GM18502 (cell line): ENCODE data around the gene AQP12B.

Experiments used
- ATAC-seq: cut with Tn5 transposase; IDR thresholded peaks from one replicate; pipeline ENCODE4 v1.9.1; 2021; ENCODE audit warnings: mild to moderate bottlenecking; ENCODE audit not compliant: unreplicated experiment, poor library complexity

The AQP12B gene

DNA sequence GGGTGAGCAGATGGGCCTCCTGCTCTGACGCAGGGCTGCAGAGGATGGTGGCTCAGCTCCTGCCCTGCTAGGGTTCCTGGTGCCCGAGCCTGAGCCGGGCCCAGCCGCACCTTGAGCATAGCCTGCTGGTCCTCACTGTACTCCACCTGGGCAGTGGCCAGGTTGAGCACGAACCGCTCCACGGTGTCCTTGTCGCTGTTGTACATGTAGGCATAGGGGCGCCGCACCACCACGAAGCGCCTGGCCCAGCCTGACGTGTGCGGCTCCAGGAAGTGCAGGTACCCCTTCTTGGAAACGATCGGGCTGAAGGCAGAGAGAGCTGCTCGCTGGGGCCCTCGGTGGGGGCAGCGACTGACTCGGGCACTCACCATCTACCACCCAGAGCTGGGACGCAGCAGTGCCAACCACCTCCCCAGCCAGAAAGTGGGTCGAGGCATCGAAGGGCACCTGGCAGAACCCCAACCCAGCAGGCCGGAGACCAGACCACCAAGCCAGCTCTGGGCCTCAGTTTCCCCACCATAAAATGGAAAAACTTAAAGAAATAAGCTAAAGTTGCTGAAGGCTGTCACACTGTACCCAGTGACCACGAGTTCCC is 36.3 kb upstream of the AQP12B start:
- no peak for ATAC-seq

DNA sequence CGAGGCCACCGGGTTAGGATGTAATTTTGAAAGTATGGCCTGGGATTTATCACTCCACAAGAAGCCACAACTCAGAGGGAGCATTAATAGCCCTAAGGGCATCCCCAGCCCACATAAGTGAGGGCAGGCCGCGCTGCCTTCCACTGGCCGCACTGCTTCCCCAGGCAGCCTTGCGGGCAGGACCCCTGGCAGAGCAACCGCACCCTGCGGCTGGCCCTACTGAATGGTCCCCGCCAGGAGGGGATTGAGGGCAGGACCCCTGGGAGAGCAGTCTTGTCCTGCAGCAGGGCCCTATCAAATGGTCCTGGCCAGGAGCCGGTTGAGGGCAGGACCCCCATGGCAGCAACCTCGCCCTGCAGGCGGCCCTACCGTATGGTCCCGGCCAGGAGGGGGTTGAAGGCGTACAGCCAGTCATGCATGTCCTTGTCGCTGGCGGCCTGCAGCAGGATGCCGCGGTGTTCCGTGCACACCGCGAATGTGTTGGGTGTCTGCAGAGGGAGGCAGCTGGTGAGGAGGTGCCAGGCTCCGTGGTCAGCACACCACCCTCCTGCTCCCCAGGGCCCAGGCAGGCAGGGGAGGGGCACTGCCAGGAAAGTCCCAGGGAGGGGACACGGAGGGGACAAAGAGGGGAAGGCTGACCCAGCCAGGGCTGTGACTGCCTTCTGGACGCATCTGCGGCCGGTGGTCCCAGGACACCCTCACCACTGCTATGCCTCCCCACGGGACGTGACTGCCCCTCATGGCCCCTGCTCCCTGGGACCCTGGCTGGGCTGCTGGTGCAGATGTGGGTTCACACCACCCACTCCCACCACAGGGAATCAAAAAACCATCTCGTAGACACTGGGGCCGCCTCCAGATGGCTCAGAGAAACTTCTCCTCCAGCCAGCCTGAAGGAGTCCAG is 35.2 kb upstream of the AQP12B start:
- no peak for ATAC-seq

DNA sequence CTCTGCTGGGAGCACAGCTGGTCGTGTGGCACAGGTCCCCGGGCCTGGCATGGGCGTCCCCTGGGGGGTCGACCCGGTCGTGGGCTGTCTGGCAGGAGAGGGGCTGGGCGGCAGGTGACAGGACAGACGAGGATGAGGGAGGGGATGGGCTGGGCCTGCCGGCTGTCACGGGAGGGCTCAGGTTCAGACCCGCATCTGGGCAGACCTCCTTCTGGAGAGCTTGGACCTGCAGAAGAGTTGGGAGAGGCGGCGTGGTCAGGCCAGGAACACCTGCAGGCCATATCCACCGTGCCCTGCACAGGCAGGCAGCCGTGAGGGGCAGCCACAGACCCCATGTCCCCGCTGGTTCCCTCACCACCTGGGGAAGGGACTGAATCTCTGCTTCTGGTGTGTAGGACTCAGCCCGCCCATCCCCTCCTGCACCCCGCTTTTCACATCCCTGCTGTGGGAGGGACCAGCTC is 34.5 kb upstream of the AQP12B start:
- ATAC-seq: no peak

DNA sequence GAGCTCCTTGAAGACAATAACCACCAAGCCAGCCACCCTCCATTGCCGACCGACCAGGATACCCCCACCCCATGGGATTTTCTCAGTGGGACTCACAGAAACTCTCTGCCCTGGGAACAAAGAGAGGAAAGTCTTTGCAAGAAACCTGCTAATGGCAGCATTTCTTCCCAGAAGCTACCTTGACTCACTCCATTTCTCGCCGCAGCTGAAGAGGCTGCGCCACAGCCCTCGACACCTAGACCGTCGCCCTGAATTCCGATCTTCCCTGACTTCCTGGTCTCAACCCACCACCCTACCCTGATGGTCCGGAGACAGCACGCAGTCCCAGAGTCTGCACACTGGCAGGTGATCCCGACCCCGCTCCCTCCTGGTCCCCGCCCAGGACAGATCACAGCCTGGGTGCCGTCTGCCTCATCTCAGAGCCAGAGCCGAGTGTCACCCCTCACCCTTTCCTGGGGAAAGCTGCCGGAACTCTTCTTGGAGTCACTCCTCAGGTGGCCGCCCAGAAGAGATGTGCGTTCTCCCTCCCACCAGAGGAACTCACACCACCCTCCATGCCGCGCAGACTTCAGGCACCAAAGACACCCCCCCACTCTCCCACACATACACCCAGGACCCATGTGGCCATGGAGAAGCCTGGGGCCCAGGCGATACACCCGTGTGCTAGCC is 33.6 kb upstream of the AQP12B start:
- ATAC-seq: no peak

DNA sequence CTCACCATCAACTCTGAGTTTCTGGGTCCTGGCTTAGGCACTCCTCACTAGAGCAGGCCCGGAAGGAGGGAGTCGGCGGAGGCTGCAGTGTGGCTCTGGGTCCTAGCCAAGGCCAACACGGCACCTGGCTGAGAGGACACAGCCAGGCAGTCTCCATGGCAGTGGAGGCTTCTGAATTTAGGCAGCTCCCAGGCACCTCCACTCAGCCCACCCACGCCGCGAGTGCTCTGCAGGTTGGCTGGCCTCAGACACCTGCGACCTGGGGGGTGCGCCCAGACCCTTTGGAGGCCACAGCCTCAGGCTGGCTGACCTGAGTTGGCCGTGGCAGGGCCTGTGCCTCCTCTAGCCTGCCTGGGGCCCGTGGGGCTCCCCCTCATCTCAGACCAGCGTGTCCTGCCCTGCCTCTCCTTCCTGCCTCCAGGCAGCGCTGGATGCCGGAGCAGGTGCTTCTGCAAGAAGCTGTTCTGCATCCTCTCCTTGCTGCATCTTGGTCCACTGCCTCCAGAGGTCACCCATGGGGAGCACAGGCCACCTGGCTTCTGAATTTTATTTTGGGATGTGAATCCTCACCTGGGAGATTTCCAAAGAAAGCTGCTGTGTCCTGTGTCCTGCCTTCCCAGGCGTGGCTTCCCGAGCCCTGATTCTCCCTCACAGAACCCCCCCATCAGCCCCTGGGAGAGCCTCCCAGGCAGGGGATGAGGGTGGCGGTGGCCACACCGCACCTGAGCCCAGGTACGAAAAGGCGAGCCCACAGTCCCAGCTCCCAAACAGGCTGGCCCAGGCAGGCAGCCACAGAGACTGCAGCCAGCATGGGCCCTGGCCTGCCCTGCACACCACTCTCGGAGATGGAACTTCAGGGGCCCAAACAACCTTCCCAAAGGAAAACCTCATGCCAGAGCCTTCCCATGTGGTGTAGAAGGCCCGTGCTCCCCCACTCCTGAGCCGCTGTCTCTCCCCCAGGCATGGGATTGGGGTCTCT is 32.4 kb upstream of the AQP12B start:
- no peak for ATAC-seq

DNA sequence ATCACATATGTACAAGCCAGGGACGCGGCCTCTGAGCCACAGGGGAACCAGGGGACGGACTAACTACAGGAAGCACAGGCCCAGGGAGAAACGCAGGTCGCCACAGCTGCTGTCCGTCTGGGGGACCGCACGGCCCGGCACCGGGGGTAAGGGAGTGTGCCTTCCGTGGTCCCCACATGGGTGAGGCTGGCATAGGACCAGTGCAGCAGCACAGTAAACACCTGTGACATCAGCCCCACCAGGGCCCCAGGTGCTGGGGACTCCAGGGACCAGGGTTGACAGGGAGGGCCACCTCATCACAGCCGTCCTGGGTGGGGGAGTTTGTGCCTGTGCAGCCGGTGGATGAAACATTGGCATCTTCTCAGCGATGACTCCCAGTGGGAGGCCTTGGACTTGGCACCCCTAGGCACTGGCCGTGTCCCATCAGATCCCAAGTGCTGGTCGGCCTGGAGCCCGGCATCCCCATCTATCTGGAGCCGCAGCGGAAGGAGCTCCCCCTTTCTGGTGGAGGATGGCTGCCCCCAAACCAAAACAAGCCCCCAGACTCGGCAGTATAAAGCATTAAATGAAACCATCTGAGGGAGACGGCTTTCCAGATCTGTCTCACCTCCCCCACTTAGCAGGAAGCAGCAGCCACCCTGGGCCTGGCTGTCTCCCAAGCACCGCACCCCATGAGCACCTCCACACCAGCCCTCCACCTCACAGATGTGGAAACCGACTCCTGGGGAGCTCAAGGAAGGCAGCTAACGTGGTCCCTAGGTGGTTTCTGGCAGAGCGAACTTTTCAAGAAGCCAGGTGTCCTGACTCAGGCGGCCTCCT is 31.5 kb upstream of the AQP12B start:
- ATAC-seq: no peak

DNA sequence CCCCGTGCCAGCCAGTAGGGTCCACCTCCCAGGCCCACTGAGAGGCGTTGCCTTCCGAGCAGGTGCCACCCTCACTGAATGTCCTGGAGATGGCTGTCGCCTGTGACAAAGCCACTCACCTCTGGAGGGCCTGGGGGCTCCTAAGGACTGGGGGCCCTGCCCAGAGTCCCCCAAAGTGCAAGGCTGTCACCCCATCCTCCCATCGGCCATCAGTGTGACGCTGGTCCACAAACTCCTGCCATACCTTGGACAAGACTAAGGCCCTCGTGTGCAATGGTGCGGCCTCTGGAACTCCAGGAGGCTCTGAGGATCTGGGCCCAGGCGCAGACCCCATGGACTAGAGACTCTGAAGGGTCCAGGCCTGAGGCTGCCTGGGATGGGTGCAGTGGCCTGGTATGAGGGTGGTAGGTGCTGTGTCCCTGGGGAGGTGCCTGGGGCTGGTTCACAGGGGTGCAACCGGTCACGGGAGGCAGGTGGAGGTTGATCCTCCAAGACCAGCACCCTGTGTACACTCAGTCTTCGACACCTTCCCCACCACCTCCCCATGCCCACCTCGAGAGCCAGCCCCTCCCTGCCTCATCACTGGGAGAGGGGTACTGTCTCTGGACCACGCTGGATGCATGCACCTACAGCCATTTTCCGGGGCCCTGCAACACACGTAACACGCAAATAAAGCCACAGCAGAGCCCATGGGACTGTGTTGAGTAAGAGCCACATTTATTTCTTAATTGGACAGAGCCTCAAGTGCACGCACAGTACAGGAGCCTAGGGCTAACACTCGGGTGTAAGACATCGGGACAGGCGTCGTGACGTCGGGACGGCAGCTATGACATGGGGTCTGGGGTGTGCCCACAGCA is 30.6 kb upstream of the AQP12B start:
- ATAC-seq: no peak

DNA sequence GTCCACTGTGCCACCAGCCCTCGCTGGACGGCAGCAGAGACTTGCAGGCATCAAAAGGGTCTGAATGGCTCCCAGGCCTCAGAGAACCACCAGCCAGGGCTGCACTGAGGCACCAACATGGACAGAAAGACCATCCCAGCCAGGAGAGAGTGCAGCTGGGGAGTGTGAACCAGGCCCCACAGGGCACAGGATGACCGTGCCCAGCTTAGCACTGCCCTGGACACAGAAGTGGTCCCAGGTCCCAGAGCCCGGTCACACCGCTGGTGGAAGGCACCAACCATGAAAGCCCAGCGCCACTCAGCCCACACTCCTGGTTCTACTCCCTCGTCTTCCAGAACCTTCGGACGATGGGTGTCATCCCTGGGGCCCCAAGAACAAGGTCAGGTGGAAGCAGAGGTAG is 29.4 kb upstream of the AQP12B start:
- no peak for ATAC-seq

DNA sequence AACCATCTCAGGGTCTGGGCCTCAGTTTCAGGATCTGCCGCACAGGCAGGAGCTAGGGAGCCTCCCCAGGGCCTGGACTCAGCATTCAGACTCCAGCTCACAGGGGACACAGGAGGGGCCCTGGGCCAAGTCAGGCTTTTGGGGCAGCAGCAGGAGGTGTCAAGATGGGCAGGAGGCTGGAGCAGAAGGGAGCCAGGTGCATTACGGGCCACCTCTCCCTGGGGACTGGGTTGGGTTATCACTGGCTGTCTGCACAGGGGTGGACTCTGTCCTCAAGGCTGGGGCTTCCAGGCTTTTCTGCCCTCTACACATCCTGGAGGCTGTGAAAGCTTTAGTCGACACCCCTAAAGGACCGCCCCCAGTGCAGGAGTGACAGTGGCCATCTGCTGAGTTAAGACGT is 29.0 kb upstream of the AQP12B start:
- ATAC-seq: no peak

DNA sequence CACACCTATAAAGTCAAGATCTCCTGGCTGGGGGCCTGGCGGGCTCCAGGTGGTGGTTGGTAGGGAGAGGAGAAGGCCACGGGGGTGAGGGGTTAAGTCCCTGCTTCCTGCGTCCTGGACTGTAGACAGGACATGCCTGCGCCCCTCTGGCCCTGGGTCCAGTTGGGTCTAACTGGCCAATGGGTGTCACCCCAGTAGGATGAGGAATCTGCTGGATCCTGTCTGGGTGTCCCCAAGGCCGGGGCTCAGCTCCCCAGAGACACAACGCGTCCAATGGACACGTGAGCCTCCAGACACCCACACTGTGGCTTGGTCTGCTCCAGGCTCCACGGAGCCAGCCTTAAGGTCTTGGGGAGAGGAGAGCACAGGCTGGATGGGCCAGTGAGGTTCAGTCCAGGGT is 28.6 kb upstream of the AQP12B start:
- ATAC-seq: no peak

DNA sequence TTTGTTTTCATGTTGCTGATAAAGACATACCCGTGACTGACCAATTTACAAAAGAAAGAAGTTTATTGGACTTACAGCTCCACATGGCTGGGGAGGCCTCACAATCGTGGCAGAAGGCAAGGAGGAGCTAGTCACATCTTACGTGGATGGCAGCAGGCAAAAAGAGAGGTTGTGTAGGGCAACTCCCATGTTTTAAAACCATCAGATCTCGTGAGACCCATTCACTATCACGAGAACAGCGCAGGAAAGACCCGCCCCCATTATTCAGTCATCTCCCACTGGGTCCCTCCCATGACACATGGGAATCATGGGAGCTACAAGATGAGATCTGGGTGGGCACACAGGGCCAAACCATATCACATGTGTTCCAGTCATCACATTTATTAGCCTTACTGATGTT is 25.8 kb upstream of the AQP12B start:
- no peak for ATAC-seq

DNA sequence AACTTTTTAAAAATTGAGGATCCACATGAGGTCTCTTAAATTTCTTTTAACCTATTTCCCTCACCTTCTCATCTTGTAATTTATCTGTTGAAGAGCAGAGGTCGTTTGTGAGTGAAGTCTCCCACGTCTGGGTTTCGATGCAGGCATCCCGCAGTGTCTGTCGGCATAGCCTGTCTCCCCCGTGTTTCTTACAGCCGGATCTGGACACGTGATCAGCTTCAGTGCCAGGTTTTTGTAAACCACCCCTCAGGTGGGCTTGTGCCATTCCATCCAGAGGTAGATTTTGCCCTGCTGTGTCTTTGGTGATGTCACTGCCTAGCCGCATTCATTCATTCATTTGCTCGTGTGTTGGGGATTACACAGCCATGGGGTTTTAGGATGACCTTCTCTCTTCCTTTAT is 25.1 kb upstream of the AQP12B start:
- ATAC-seq: no peak

DNA sequence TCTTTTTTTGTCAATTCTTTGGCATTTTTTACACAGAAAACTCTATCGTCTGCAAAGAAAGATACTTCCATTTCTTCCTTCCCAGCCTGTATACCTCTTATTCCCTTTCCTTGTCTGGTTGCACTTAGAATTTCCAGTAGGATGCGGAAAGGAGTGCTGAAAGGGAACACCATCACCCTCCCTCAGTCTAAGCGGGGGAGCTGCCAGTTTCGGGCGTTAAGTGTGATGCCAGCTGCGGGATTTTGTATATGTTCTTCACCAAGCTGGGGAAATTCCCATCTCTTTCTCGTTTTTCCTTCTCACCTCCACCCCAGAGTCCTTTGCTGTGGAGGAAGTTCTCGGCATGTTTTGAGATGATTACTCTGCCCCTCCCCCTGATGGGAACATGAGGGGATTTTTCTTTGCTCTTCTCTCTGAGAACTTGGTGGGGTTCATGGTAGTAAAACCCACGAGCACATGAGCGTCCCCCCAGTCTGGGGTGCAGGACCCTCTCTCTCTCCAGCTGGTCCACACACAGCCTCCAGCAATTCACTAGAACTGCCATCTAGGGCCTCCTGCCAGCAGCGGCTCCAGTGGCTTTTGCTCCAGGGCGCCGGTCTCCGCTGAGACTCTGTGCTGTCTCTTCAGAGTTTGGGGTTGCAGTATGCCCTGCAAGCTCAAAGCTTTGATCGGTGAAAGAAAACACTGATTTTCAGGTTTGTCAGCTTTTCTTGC is 24.5 kb upstream of the AQP12B start:
- no peak for ATAC-seq

DNA sequence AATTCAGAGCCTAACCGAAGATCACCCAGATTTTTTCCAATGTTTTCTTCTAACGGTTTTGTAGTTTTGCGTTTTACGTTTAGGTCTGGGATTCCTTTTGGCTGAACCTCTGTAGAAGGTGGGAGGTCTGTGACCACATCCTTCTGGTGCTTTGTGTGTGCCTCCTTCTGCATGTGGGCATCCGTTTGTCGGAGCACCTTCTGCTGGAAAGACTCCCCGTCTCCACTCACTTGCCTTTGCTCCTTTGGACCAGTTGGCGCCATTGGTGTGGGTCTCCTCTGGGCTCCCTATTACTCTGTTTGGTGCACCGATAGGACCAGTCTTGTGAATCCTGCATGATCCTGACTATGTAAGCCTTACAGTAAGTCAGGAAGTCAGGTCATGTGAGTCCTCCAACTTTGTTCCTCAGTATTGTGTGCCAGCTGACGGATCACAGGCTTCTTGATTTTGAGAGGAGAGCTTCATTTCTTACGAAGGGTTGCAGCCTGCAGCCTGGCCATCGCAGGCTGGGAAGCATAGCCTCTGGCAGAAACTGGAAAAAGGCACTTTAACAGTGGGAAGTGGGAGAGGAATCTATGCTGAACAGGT is 22.6 kb upstream of the AQP12B start:
- ATAC-seq: no peak

DNA sequence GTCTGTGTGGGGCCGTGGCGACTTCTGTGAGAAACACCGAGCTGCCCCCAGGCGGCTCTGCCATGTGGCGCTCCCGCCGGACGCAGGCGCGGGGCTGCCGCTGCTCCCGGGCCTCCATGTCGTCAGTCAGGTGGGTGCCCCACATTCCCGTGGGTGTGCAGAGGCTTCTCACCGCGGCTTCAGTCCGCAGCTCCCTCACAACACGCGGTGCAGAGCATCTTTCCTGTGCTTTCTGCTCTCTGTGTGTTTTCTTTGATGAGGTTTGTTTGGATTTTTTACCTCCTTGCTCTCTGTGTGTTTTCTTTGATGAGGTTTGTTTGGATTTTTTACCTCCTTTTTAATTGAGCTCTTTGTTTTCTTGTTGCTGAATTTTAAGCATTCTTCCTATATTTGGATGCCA is 22.0 kb upstream of the AQP12B start:
- no peak for ATAC-seq

DNA sequence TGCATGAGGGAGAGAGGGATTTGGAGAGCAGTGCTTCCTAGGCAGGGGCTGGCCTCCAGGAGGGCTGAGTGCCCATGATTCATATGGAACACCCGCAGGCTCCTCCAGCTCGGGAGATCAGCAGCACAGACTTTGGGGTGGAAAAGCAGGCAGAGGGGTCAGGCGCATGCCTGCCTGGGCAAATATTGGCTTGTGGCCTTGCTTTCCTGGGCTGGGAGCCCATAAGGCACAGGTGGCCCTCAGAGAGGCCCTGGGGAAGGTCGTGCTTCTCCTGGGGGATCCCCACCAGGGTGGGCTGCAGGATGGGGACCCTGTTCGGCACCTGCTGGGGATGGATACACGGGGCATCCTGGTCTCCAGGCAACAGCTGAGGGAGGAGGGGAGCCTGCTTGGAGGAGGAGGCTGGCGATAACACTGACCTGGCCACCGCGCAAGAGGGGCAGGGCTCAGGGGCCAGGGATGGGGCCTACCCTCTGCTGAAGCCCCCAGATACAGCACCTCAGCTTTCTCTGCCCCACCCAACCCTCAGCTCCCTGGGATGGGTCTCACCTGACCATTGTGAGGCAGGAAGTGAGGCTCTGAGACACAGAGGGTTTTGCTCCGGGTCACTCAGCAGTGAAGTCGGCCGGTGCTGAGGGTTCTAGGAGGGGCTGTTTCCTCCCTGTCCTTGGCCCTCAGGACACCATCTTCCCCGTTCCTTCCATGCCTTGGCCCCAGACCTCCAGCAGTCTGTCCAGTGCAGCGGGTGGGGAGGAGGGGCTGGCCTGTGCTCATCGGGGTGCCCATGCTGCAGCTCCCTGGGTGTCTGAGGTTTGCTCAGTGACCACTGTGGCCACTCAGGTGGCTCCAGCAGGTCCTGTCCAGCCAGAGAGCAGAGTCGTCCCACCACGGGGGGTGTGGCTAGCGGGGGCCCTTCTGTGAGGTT is 21.0 kb upstream of the AQP12B start:
- no peak for ATAC-seq

DNA sequence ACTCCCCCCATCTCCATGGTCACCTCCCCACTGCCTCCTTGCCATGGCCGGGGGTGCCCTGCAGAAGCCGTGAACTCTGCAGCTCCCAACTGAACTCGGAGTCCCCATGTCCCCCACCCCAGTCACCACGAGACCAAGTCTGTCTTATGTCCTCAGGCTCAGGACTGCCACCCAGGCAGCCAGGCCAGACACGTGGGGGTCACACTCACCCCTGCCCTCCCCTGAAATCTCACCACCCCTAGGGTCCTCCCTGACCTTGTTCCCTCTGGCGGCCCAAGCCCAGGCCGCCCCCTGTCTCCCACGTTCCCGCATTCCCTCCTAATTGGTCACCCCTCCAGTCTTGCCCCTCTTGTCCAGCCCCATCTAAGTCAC is 19.9 kb upstream of the AQP12B start:
- ATAC-seq: no peak
